Skeletal muscle tissue (tissue), 4 donors: Measurements from ENCODE around the gene ZBTB37. TPM values are rescaled to one million over a fixed set of nuclear protein-coding genes. Genes with fewer than 3 reads are reported as not detected.
"Not testable (repeated sequence)": the region's sequence is repeated elsewhere in the genome, so short reads cannot be mapped to it uniquely, and the experiment has no call there.

Experiments
- H3K27ac ChIP-seq: one replicate; pipeline ENCODE4 v1.7.0; 2013; ENCODE audit warnings: mild to moderate bottlenecking, low read depth, low read length, inconsistent platforms
- H3K27me3 ChIP-seq, 3 donors: one replicate each; pipeline ENCODE4 v1.7.0; 2013; ENCODE audit warnings: low read length in 3 of 3; ENCODE audit not compliant: control insufficient read depth in 3 of 3, insufficient read depth in 3 of 3
- H3K36me3 ChIP-seq, 3 donors: one replicate each; pipeline ENCODE4 v1.7.0; 2013; ENCODE audit warnings: low read length in 3 of 3; ENCODE audit not compliant: control insufficient read depth in 3 of 3, insufficient read depth in 3 of 3
- H3K4me1 ChIP-seq, 3 donors: one replicate each; pipeline ENCODE4 v1.7.0; 2013; ENCODE audit warnings: low read length in 3 of 3, mild to moderate bottlenecking in 3 of 3; ENCODE audit not compliant: control insufficient read depth in 3 of 3, insufficient read depth in 3 of 3
- H3K4me3 ChIP-seq, 3 donors: one replicate each; pipeline ENCODE4 v1.7.0; 2013; ENCODE audit warnings: low read length in 3 of 3
- H3K9ac ChIP-seq, 3 donors: one replicate each; pipeline ENCODE4 v1.7.0; 2013; ENCODE audit warnings: low read length in 3 of 3, mild to moderate bottlenecking in 3 of 3, moderate library complexity in 2 of 3, low read depth in 1 of 3
- H3K9me3 ChIP-seq, 3 donors: one replicate each; pipeline ENCODE4 v1.7.0; 2013; ENCODE audit warnings: low read length in 3 of 3; ENCODE audit not compliant: control insufficient read depth in 3 of 3
- total RNA-seq: library from RNA; depleted of rRNA; stranded (reverse); fragments of >200 nt; gene quantifications from one replicate; pipeline ENCODE4 v1.2.3, GENCODE V29; 2014
- donor health status: Osteomylitis.

ZBTB37 gene
- total RNA-seq, 1 donor from 2014 or later, result 12.0 TPM

GRCh38 chr1:173856014-173856413 lies 12.2 kb upstream of the ZBTB37 start:
- Histone ChIP-seq H3K36me3 (peaks cover 7 to 56% (median 38%) of the 10 kb centered on the region in 3 donors), H3K27me3 (no peaks in the 10 kb centered on the region), H3K4me1 (no peaks in the 10 kb centered on the region), H3K9me3 (no peaks in the 10 kb centered on the region), H3K9ac (no peak overlapping the region), H3K4me3 (no peak overlapping the region), H3K27ac (no peak overlapping the region)

DNA sequence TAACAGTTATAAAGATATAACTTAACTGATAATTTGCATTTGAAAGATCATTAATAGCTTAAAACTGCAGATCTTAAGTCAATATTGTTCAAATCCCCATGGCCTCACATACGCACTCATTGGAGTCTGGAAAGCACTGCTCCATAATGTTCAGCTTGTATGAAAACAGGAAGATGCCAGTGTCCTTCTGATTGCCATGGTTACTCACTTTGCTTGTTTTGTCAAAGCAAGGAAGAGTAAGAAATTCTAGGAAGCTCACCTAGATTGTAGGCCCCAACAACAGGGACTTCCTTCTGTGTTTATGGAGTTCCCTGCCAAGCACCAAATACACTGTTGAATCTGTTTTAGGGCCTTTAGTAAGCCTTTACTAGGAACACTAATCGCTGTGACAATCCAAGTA lies 11.3 kb upstream of the ZBTB37 start:
- no peak overlapping the region for H3K9ac ChIP-seq
- no peaks in the 10 kb centered on the region for H3K4me1 ChIP-seq
- H3K36me3 ChIP-seq, result peaks cover 7 to 60% (median 38%) of the 10 kb centered on the region in 3 donors
- H3K27me3 ChIP-seq, result no peaks in the 10 kb centered on the region
- no peak overlapping the region for H3K4me3 ChIP-seq
- H3K27ac ChIP-seq, result no peak overlapping the region
- no peaks in the 10 kb centered on the region for H3K9me3 ChIP-seq

- H3K9ac ChIP-seq, result no peak overlapping the region
- no peaks in the 10 kb centered on the region for H3K4me1 ChIP-seq
- no peaks in the 10 kb centered on the region for H3K27me3 ChIP-seq
- H3K9me3 ChIP-seq, result no peaks in the 10 kb centered on the region
- no peak overlapping the region for H3K27ac ChIP-seq
- H3K4me3 ChIP-seq, result no peak overlapping the region
- peaks cover 10 to 60% (median 39%) of the 10 kb centered on the region in 3 donors for H3K36me3 ChIP-seq
Measured at GRCh38 chr1:173857363-173857917, 10.7 kb upstream of the ZBTB37 start.

GRCh38 chr1:173859547-173859946 lies 8.6 kb upstream of the ZBTB37 start:
- not testable (repeated sequence) for H3K4me1 ChIP-seq, H3K9me3 ChIP-seq, H3K27ac ChIP-seq, H3K4me3 ChIP-seq, H3K27me3 ChIP-seq, H3K9ac ChIP-seq
- H3K36me3 ChIP-seq, result peaks cover 16 to 62% (median 48%) of the 10 kb centered on the region in 3 donors

DNA sequence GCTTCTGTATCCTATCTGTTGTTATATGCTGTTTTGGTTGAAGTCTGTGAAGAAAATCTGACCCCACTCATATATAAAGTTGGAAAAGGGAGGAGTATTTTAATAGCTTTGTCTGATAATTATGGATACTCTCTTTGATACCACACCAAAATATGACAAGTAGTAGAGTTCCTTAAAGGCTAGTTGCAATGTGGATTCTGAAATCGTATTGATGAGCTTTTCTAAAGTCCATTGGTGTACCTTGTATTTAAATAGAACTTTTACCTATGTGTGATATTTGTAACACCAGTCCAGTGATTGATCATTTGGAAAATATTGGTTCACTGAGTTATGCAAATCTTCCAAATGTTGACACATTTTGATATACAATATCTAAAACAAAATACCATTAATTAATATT lies 8.1 kb upstream of the ZBTB37 start:
- no peak overlapping the region for H3K4me3 ChIP-seq
- H3K27me3 ChIP-seq, result no peaks in the 10 kb centered on the region
- no peak overlapping the region for H3K9ac ChIP-seq
- H3K36me3 ChIP-seq, result peaks cover 20 to 63% (median 52%) of the 10 kb centered on the region in 3 donors
- no peak overlapping the region for H3K27ac ChIP-seq
- no peaks in the 10 kb centered on the region for H3K9me3 ChIP-seq
- H3K4me1 ChIP-seq, result no peaks in the 10 kb centered on the region

- H3K36me3 ChIP-seq, result peaks cover 23 to 61% (median 57%) of the 10 kb centered on the region in 3 donors
Measured at GRCh38 chr1:173861731-173862145, 6.4 kb upstream of the ZBTB37 start.

DNA sequence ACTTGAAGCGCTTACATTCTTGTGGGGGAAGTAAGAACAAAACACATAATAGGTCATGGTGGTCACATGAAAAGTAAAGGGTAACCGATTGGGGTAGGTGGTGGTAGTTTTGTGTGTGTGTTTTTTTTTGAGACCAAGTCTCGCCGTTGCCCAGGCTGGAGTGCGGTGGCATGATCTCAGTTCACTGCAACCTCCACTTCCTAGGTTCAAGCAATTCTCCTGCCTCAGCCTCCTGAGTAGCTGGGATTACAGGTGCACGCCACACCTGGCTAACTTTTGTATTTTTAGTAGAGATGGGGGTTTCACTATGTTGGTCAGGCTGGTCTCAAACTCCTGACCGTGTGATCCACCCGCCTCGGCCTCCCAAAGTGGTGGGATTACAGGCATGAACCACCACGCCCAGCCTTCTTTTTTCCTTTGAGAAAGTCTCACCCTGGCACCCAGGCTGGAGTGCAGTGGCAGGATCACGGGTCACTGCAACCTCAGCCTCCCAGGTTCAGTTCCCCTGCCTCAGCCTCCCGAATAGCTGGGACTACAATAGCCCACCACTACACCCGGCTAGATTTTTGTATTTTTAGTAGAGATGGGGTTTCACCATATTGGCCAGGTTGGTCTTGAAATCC lies 5.9 kb upstream of the ZBTB37 start:
- peaks cover 10 to 13% (median 11%) of the 10 kb centered on the region in 3 donors for H3K4me1 ChIP-seq
- H3K9ac ChIP-seq, H3K4me3 ChIP-seq, H3K27ac ChIP-seq, H3K27me3 ChIP-seq, H3K9me3 ChIP-seq: not testable (repeated sequence)
- peaks cover 23 to 56% (median 52%) of the 10 kb centered on the region in 3 donors for H3K36me3 ChIP-seq

More at GRCh38 chr1:173861731-173862145, 6.4 kb upstream of the ZBTB37 start:
- H3K9ac ChIP-seq, result no peak overlapping the region
- peaks cover 4 to 9% (median 6%) of the 10 kb centered on the region in 3 donors for H3K4me1 ChIP-seq
- no peaks in the 10 kb centered on the region for H3K27me3 ChIP-seq
- no peak overlapping the region for H3K27ac ChIP-seq
- no peak overlapping the region for H3K4me3 ChIP-seq
- no peaks in the 10 kb centered on the region for H3K9me3 ChIP-seq

- peaks cover 23 to 51% (median 47%) of the 10 kb centered on the region in 3 donors for H3K36me3 ChIP-seq
- H3K27me3 ChIP-seq, result no peaks in the 10 kb centered on the region
- H3K4me3 ChIP-seq, result no peak overlapping the region
- peaks cover 12 to 16% (median 13%) of the 10 kb centered on the region in 3 donors for H3K4me1 ChIP-seq
- H3K27ac ChIP-seq, result no peak overlapping the region
- H3K9me3 ChIP-seq, result no peaks in the 10 kb centered on the region
- no peak overlapping the region for H3K9ac ChIP-seq
Measured at GRCh38 chr1:173862769-173863223, 5.4 kb upstream of the ZBTB37 start.

DNA sequence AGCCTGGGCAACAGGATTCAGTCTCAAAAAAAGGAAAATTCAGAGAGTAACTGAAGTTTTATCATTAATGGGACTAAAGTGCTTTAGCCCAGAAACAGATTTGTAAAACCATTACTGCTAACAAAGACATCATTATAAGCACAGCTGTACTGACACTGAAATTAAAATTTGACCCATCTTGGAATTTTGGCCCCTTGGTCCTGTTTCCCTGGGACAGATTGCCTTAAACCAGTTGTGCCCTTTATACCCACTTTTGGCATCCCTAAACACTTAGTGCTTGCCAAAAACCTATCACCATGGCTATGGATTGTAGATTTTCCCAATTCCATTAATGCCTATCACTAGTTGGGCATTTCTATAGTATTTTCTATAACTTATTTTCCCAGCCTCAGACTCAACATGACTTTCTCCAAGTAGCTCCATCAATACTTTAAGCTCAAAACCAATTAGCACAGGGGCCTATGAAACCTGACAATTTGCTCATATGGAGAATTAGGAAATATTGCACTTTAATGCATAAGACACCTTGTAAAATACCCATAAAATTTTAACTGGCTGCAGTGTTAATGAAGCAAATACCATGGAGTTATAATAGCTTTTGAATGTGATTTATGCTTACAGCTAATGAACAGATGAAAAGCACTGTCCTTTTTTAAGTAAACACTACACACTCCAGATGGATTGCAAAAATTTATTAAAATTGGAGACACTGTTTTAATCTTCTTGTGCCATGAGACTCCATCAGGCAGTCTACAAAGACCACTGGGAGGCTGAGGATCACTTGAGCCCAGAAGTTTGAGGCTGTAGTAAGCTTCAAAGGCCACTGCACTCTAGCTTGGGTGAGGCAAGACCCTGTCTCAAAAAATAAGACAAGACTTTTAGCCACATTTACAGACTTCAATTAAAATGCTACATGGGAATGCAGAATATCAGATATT lies 4.7 kb upstream of the ZBTB37 start:
- H3K27ac ChIP-seq, result no peak overlapping the region
- H3K4me3 ChIP-seq, result no peak overlapping the region
- H3K9me3 ChIP-seq, result no peaks in the 10 kb centered on the region
- no peak overlapping the region for H3K9ac ChIP-seq
- peaks cover 12 to 16% (median 13%) of the 10 kb centered on the region in 3 donors for H3K4me1 ChIP-seq
- no peaks in the 10 kb centered on the region for H3K27me3 ChIP-seq
- peaks cover 23 to 44% (median 41%) of the 10 kb centered on the region in 3 donors for H3K36me3 ChIP-seq
